Hepatocyte (in vitro differentiated cells): ENCODE measurements around the gene COX7A1. TPM values are rescaled to one million over a fixed set of nuclear protein-coding genes. Genes with fewer than 3 reads are reported as not detected.
"Not testable (repeated sequence)": the region's sequence is repeated elsewhere in the genome, so short reads cannot be mapped to it uniquely, and the experiment has no call there.

Experiments used
- DNase-seq: peaks from one replicate; pipeline ENCODE4 v3.0.0-alpha.2; 2016; ENCODE audit warnings: low spot score
- H2AFZ ChIP-seq: fragments of 200-600 bp; sonication (generic); 2 replicates; pipeline ENCODE4 v1.6.0; 2016; ENCODE audit warnings: antibody characterized with exemption, mild to moderate bottlenecking
- H3K27ac ChIP-seq: fragments of 200-600 bp; sonication (generic); 2 replicates; pipeline ENCODE4 v1.5.1; 2016; ENCODE audit warnings: mild to moderate bottlenecking
- H3K27me3 ChIP-seq: fragments of 200-600 bp; sonication (generic); 2 replicates; pipeline ENCODE4 v1.6.1; 2016
- H3K36me3 ChIP-seq: fragments of 200-600 bp; sonication (generic); replicated peaks from 2 replicates; pipeline ENCODE4 v1.5.1; 2016; ENCODE audit warnings: low read depth; ENCODE audit not compliant: insufficient read depth
- H3K4me1 ChIP-seq: fragments of 200-600 bp; sonication (generic); 2 replicates; pipeline ENCODE4 v1.5.1; 2016; ENCODE audit warnings: mild to moderate bottlenecking, moderate library complexity; ENCODE audit not compliant: insufficient read depth
- H3K4me2 ChIP-seq: fragments of 200-600 bp; sonication (generic); 2 replicates; pipeline ENCODE4 v1.6.0; 2016
- H3K4me3 ChIP-seq: fragments of 200-600 bp; sonication (generic); 2 replicates; pipeline ENCODE4 v1.5.1; 2016; ENCODE audit warnings: mild to moderate bottlenecking
- H3K79me2 ChIP-seq: fragments of 200-600 bp; sonication (generic); 2 replicates; pipeline ENCODE4 v1.6.0; 2017; ENCODE audit warnings: mild to moderate bottlenecking
- H3K9me2 ChIP-seq: fragments of 200-600 bp; sonication (generic); replicated peaks from 2 replicates; pipeline ENCODE4 v1.6.0; 2017; ENCODE audit warnings: mild to moderate bottlenecking; ENCODE audit not compliant: insufficient read depth
- H3K9me3 ChIP-seq: fragments of 200-600 bp; sonication (generic); 2 replicates; pipeline ENCODE4 v1.5.1; 2016; ENCODE audit warnings: low read depth, mild to moderate bottlenecking
- H4K20me1 ChIP-seq: fragments of 200-600 bp; sonication (generic); 2 replicates; pipeline ENCODE4 v1.6.0; 2016; ENCODE audit warnings: mild to moderate bottlenecking; ENCODE audit not compliant: insufficient read depth, poor library complexity, severe bottlenecking
- EZH2 ChIP-seq: fragments of 200-600 bp; sonication (generic); IDR thresholded peaks from 2 replicates; pipeline ENCODE4 v1.6.1; 2016; ENCODE audit warnings: antibody characterized with exemption, mild to moderate bottlenecking, borderline replicate concordance
- EZH2phosphoT487 ChIP-seq: fragments of 200-600 bp; sonication (generic); IDR thresholded peaks from one replicate; pipeline ENCODE4 v1.6.1; 2018; ENCODE audit warnings: antibody characterized with exemption, mild to moderate bottlenecking, low read depth, moderate library complexity; ENCODE audit not compliant: unreplicated experiment, severe bottlenecking
- WGBS: methylation state at CpG from one replicate; pipeline ENCODE4 v1.1.6; 2016; ENCODE audit warnings: low lambda C conversion rate; ENCODE audit errors: missing lambda C conversion rate; 5-methylcytosine and 5-hydroxymethylcytosine counted together
- polyA plus RNA-seq: library from polyadenylated mRNA; unstranded; fragments of >200 nt; fragmentation: Nextera tagmentation; extraction: Ambion mirVana; gene quantifications from 2 replicates; pipeline ENCODE4 v1.2.1, GENCODE V29; 2016
- total RNA-seq: library from RNA; depleted of rRNA; stranded (reverse); fragments of >200 nt; gene quantifications from 2 replicates; pipeline ENCODE4 v1.2.3, GENCODE V29; 2014
- TF ChIP-seq, protein P1 (sequence below): fragments of 200-600 bp; sonication (generic); IDR thresholded peaks from 2 replicates; pipeline ENCODE4 v1.5.1; 2016; ENCODE audit warnings: antibody characterized with exemption, mild to moderate bottlenecking; ENCODE audit not compliant: poor library complexity

The COX7A1 gene
- total and polyA plus RNA-seq, 2 experiments from 2014 or later, result not detected

DNA sequence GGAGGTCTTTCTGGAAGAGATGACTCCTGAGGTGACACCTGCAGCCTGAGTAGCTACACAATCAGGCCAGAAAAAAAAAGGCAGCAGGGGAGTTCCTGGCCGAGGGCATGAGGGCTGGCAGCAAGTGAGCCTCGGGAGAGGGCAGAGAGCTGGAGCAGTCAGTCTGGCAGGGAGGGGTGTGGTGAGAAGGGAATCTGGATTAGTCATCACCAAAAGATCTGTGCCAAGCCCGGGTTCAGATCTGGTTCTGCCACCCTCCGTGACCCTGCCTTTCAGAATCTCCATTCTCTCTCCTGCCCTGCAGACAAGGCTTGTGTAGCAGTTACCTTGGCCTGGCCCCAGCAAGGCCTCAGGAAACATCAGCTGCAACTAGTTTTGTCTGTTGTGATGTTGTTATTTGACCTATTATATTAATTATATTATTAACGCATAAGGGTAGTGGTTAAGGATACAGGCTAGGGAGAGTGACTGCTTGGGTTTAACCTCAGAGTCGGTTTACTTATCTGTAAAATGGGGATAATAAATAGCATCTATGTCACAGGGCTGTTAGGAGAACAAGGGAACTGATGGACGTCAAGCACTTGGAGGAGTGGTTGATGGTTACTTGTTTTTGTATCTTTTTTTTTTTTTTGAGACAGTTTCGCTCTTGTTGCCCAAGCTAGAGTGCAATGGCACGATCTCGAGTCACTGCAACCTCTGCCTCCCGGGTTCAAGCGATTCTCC lies 15.1 kb downstream of the COX7A1 start:
- Histone ChIP-seq H3K79me2 (peaks cover 18% of the 10 kb centered on the region), H3K4me3 (no peak overlapping the region), H3K4me1 (no peaks in the 10 kb centered on the region), H3K9me2 (no peaks in the 10 kb centered on the region), H3K9me3 (no peaks in the 10 kb centered on the region), H3K36me3 (no peaks in the 10 kb centered on the region), H3K27me3 (no peaks in the 10 kb centered on the region), H4K20me1 (peaks cover 9% of the 10 kb centered on the region), H3K4me2 (no peak overlapping the region), H2AFZ (no peak overlapping the region), H3K27ac (no peak overlapping the region)
- 81% methylated on average over 12 of the region's 12 CpGs for WGBS
- TF ChIP-seq EZH2 (no peak), EZH2phosphoT487 (no peak)
- TF ChIP-seq, protein P1, sequence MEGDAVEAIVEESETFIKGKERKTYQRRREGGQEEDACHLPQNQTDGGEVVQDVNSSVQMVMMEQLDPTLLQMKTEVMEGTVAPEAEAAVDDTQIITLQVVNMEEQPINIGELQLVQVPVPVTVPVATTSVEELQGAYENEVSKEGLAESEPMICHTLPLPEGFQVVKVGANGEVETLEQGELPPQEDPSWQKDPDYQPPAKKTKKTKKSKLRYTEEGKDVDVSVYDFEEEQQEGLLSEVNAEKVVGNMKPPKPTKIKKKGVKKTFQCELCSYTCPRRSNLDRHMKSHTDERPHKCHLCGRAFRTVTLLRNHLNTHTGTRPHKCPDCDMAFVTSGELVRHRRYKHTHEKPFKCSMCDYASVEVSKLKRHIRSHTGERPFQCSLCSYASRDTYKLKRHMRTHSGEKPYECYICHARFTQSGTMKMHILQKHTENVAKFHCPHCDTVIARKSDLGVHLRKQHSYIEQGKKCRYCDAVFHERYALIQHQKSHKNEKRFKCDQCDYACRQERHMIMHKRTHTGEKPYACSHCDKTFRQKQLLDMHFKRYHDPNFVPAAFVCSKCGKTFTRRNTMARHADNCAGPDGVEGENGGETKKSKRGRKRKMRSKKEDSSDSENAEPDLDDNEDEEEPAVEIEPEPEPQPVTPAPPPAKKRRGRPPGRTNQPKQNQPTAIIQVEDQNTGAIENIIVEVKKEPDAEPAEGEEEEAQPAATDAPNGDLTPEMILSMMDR, result no peak
- DNase-seq, result no peak

DNA sequence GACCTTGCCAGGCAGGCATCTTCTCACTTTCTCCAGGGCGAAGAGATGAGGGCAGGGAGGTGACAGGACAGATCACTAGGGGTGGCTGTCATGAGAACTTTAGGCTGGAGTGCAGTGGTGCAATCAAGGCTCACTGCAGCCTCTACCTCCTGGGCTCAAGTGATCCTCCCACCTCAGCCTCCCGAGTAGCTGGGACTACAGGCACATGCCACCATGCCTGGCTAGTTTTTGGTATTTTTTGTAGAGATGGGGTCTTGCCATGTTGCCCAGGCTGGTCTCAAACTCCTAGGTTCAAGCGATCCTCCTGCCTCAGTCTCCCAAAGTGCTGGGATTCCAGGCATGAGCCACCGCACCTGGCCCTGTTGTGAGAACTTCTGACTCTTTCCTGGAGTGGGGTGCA lies 17.4 kb downstream of the COX7A1 start:
- H2AFZ ChIP-seq, H4K20me1 ChIP-seq: not testable (repeated sequence)
- WGBS, result 95% methylated on average over 4 of the region's 4 CpGs

DNA sequence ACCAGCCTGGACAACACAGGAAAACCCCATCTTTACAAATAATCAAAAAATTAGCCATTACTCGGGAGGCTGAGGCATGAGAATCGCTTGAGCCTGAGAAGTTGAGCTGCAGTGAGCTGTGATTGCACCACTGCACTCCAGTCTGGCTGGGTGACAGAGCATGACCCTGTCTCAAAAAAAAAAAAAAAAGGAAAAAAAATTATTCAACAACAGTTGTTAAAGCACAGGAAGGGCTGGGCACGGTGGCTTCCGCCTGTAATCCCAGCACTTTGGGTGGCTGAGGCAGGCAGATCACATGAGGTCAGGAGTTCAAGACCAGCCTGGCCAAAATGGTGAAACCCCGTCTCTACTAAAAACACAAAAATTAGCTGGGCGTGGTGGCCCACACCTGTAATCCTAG lies 21.0 kb downstream of the COX7A1 start:
- H3K79me2 ChIP-seq, H3K9me3 ChIP-seq, DNase-seq, H3K9me2 ChIP-seq, H4K20me1 ChIP-seq, H3K27me3 ChIP-seq, H2AFZ ChIP-seq, H3K27ac ChIP-seq, H3K4me2 ChIP-seq, H3K4me1 ChIP-seq, H3K36me3 ChIP-seq, H3K4me3 ChIP-seq: not testable (repeated sequence)
- WGBS, result 88% methylated on average over 6 of the region's 6 CpGs

More for the DNA sequence above, 17.4 kb downstream of the COX7A1 start:
- H3K27ac ChIP-seq, DNase-seq, H3K36me3 ChIP-seq, H3K27me3 ChIP-seq, H3K9me2 ChIP-seq, H3K4me3 ChIP-seq, H3K79me2 ChIP-seq, H3K9me3 ChIP-seq, H3K4me2 ChIP-seq, H3K4me1 ChIP-seq: not testable (repeated sequence)

DNA sequence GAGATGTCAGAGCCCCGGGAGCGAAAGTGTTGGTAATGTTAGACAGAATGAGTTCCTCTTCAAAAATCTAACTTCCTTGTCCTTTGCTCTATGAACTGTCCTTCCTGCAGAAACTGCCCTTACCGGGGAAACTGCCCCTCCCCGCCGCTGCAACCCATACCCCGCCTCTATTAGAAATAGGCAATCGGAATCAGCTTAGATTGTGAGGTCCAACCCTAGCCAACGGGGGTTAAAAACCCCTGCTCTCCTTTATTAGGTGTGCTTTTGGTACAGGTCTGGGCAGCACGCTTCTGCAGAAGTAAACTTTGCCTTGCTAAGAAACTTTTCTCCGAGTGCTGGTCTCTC lies 23.9 kb downstream of the COX7A1 start:
- Histone ChIP-seq H3K4me2 (peak overlapping the region; percentile 93), H3K36me3 (no peaks in the 10 kb centered on the region), H3K79me2 (no peaks in the 10 kb centered on the region), H3K27ac (peak overlapping the region; percentile 94), H2AFZ (peak overlapping the region; percentile 47), H3K27me3 (no peaks in the 10 kb centered on the region), H3K4me3 (peak overlapping the region; percentile 22), H3K9me2 (no peaks in the 10 kb centered on the region), H4K20me1 (no peaks in the 10 kb centered on the region), H3K4me1 (peaks cover 7% of the 10 kb centered on the region), H3K9me3 (no peaks in the 10 kb centered on the region)
- DNase-seq, result peak; percentile 44
- no peak for TF ChIP-seq EZH2phosphoT487
- TF ChIP-seq, protein P1, result no peak
- TF ChIP-seq EZH2, result no peak
- WGBS, result 2% methylated on average over 10 of the region's 10 CpGs
